ENCODE data around the gene LNX1. TPM values are rescaled to one million over a fixed set of nuclear protein-coding genes. Genes with fewer than 3 reads are reported as not detected.

LNX1 gene
- polyA plus RNA-seq, 3 donors = 0.09 to 0.13 TPM; not detected in 1

DNA sequence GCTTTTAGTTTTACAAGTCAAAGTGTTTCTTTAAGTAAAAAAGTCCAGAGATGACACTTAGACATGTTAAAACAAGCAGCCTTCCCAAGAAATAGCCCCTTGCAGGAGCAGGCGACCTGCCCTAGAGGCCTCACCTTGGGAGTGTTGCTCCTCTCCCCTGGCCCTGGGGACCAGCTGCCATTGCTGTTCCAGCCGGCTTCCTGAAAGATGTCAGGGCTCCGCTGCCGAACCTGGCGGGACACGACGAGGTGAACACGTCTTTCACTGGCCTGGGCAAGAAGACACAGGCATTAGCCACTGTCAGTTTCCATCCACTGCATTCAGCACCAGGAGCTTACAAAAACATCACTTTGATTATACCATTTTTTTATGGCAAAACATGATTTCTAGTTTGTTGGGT lies 109.7 kb downstream of the LNX1 start:
- no peak for DNase-seq
- H3K9me3 ChIP-seq (replicated peaks in 1 of 2; ENCODE audit: control insufficient read depth in 1 of 2, insufficient read depth in 1 of 2, low read length in 2 of 2) = no peaks in the 10 kb centered on the region
- no peak overlapping the region for H3K4me3 ChIP-seq (replicated peaks in 1 of 3; ENCODE audit: low read depth in 2 of 3, low read length in 3 of 3)
- H3K27ac ChIP-seq (ENCODE audit: low read depth in 1 of 2, low read length in 2 of 2) = no peak overlapping the region
- Mint-ChIP-seq H3K4me3 (no peak overlapping the region), H3K27ac (no peak overlapping the region), H3K36me3 (no peaks in the 10 kb centered on the region), H3K9me3 (peaks cover 0 to 1% (median 0%) of the 10 kb centered on the region in 7 donors), H3K27me3 (ENCODE audit: low read depth in 3 of 3) (peaks cover 2 to 5% (median 2%) of the 10 kb centered on the region in 3 donors), H3K4me1 (no peaks in the 10 kb centered on the region)
- H2AFZ ChIP-seq (ENCODE audit: insufficient read depth, low read depth, low read length, poor library complexity, severe bottlenecking) = no peak overlapping the region
- no peaks in the 10 kb centered on the region for H3K27me3 ChIP-seq (ENCODE audit: control insufficient read depth in 2 of 2, insufficient read depth in 2 of 2, low read length in 2 of 2)
- H4K20me1 ChIP-seq (ENCODE audit: insufficient read depth, low read length) = no peaks in the 10 kb centered on the region
- WGBS (ENCODE audit: insufficient coverage) = 97% methylated on average over 7 of the region's 8 CpGs
- H3K36me3 ChIP-seq (replicated peaks in 1 of 2; ENCODE audit: control insufficient read depth in 1 of 2, insufficient read depth in 2 of 2, low read length in 2 of 2) = no peaks in the 10 kb centered on the region
- no peak overlapping the region for H3K4me2 ChIP-seq (replicated peaks; ENCODE audit: extremely low read depth, low read length, poor library complexity, severe bottlenecking)
- TF ChIP-seq CTCF (IDR thresholded peaks at IDR 0.05) = no peak
- no peak overlapping the region for H3K9ac ChIP-seq (ENCODE audit: insufficient read depth, low read length, poor library complexity, severe bottlenecking)
- intact Hi-C loops (cut with micrococcal nuclease) = no loop called here
- no peaks in the 10 kb centered on the region for H3K79me2 ChIP-seq (ENCODE audit: insufficient read depth, low read length)
- H3K4me1 ChIP-seq (ENCODE audit: control insufficient read depth in 1 of 2, insufficient read depth in 2 of 2, low read length in 2 of 2) = no peaks in the 10 kb centered on the region

- intact Hi-C loops (cut with micrococcal nuclease) = no loop called here
- no peak for TF ChIP-seq CTCF (IDR thresholded peaks at IDR 0.05)
- no peaks in the 10 kb centered on the region for H3K4me1 Mint-ChIP-seq
- Histone ChIP-seq H3K9ac (ENCODE audit: insufficient read depth, low read length, poor library complexity, severe bottlenecking) (no peak overlapping the region), H3K79me2 (ENCODE audit: insufficient read depth, low read length) (no peaks in the 10 kb centered on the region), H3K4me1 (ENCODE audit: control insufficient read depth in 1 of 2, insufficient read depth in 2 of 2, low read length in 2 of 2) (no peaks in the 10 kb centered on the region), H3K9me3 (replicated peaks in 1 of 2; ENCODE audit: control insufficient read depth in 1 of 2, insufficient read depth in 1 of 2, low read length in 2 of 2) (no peaks in the 10 kb centered on the region), H3K36me3 (replicated peaks in 1 of 2; ENCODE audit: control insufficient read depth in 1 of 2, insufficient read depth in 2 of 2, low read length in 2 of 2) (no peaks in the 10 kb centered on the region), H2AFZ (ENCODE audit: insufficient read depth, low read depth, low read length, poor library complexity, severe bottlenecking) (no peak overlapping the region), H3K4me3 (replicated peaks in 1 of 3; ENCODE audit: low read depth in 2 of 3, low read length in 3 of 3) (no peak overlapping the region), H3K27me3 (ENCODE audit: control insufficient read depth in 2 of 2, insufficient read depth in 2 of 2, low read length in 2 of 2) (no peaks in the 10 kb centered on the region), H3K4me2 (replicated peaks; ENCODE audit: extremely low read depth, low read length, poor library complexity, severe bottlenecking) (no peak overlapping the region), H4K20me1 (ENCODE audit: insufficient read depth, low read length) (no peaks in the 10 kb centered on the region), H3K27ac (ENCODE audit: low read depth in 1 of 2, low read length in 2 of 2) (no peak overlapping the region)
- H3K36me3 Mint-ChIP-seq = no peaks in the 10 kb centered on the region
- H3K27me3 Mint-ChIP-seq (ENCODE audit: low read depth in 3 of 3) = peaks cover 0 to 3% (median 2%) of the 10 kb centered on the region in 3 donors
- peaks cover 0 to 1% (median 0%) of the 10 kb centered on the region in 7 donors for H3K9me3 Mint-ChIP-seq
- no peak overlapping the region for H3K27ac Mint-ChIP-seq
- no peak for DNase-seq
- no peak overlapping the region for H3K4me3 Mint-ChIP-seq
- WGBS (ENCODE audit: insufficient coverage) = 90% methylated on average over 2 of the region's 2 CpGs
These were observed 110.4 kb downstream of the LNX1 start for GRCh38 chr4:53480909-53481308.

Data from CD14-positive monocyte (primary cell).